Middle frontal gyrus (tissue), 1 donor: ENCODE measurements around the gene EGF.
"Not testable (repeated sequence)": the region's sequence is repeated elsewhere in the genome, so short reads cannot be mapped to it uniquely, and the experiment has no call there.

ENCODE experiments used
- DNase-seq: peaks from one replicate; pipeline ENCODE4 v3.0.0-alpha.2; 2015; ENCODE audit warnings: low spot score; ENCODE audit errors: extremely low spot score

Gene EGF

GRCh38 chr4:109914322-109914721 is 1.6 kb downstream of the EGF start:
- no peak for DNase-seq

GRCh38 chr4:109915385-109916026 is 2.8 kb downstream of the EGF start:
- no peak for DNase-seq

GRCh38 chr4:109916027-109916409 is 3.3 kb downstream of the EGF start:
- DNase-seq = no peak

GRCh38 chr4:109921384-109921808 is 8.7 kb downstream of the EGF start:
- DNase-seq = peak; percentile 12

GRCh38 chr4:109925396-109925795 is 12.7 kb downstream of the EGF start:
- no peak for DNase-seq

- DNase-seq = no peak
Observed at GRCh38 chr4:109928327-109929045, 15.8 kb downstream of the EGF start.

GRCh38 chr4:109930464-109930863 is 17.8 kb downstream of the EGF start:
- no peak for DNase-seq

GRCh38 chr4:109930872-109931271 is 18.2 kb downstream of the EGF start:
- DNase-seq = no peak

- no peak for DNase-seq
Observed at GRCh38 chr4:109931318-109931717, 18.6 kb downstream of the EGF start.

- DNase-seq = not testable (repeated sequence)
Observed at GRCh38 chr4:109937352-109937751, 24.7 kb downstream of the EGF start.

GRCh38 chr4:109939190-109939589 is 26.5 kb downstream of the EGF start:
- DNase-seq = no peak

- DNase-seq = no peak
Observed at GRCh38 chr4:109942292-109942926, 29.7 kb downstream of the EGF start.

GRCh38 chr4:109943745-109944144 is 31.1 kb downstream of the EGF start:
- DNase-seq = no peak

GRCh38 chr4:109944591-109944990 is 31.9 kb downstream of the EGF start:
- no peak for DNase-seq

- no peak for DNase-seq
Observed at GRCh38 chr4:109945056-109945455, 32.4 kb downstream of the EGF start.

- DNase-seq = no peak
Observed at GRCh38 chr4:109946120-109946519, 33.4 kb downstream of the EGF start.

- DNase-seq = no peak
Observed at GRCh38 chr4:109947457-109947856, 34.8 kb downstream of the EGF start.

GRCh38 chr4:109947918-109948317 is 35.2 kb downstream of the EGF start:
- no peak for DNase-seq

GRCh38 chr4:109949099-109949718 is 36.5 kb downstream of the EGF start:
- DNase-seq = not testable (repeated sequence)

- no peak for DNase-seq
Observed at GRCh38 chr4:109952612-109953011, 39.9 kb downstream of the EGF start.

GRCh38 chr4:109953556-109953955 is 40.9 kb downstream of the EGF start:
- no peak for DNase-seq

- no peak for DNase-seq
Observed at GRCh38 chr4:109955146-109955545, 42.5 kb downstream of the EGF start.
